ENCODE results near the gene MED12L.

- no peak for TF ChIP-seq ZBTB11 (tag by site-specific recombination; conservative IDR thresholded peaks at IDR 0.05; ENCODE audit: low read depth)
- TF ChIP-seq CTCF (tag by site-specific recombination; IDR thresholded peaks at IDR 0.05) = no peak
- no peak for TF ChIP-seq ZNF501 (tag by site-specific recombination; IDR thresholded peaks at IDR 0.05)
- no peak for TF ChIP-seq ZNF37A (tag by site-specific recombination; IDR thresholded peaks at IDR 0.05)
- no peak for TF ChIP-seq KLF9 (tag by site-specific recombination; IDR thresholded peaks at IDR 0.05; ENCODE audit: low read depth)
- no peak for TF ChIP-seq ZNF16 (tag by site-specific recombination; IDR thresholded peaks at IDR 0.05; ENCODE audit: low read depth)
- no peak for TF ChIP-seq ZNF843 (tag by site-specific recombination; IDR thresholded peaks at IDR 0.05)
- TF ChIP-seq PRDM6 (tag by site-specific recombination; IDR thresholded peaks at IDR 0.05) = no peak
- no peak for TF ChIP-seq ZNF548 (tag by site-specific recombination; IDR thresholded peaks at IDR 0.05)
- no peak for TF ChIP-seq ZNF10 (tag by site-specific recombination; IDR thresholded peaks at IDR 0.05)
- TF ChIP-seq ZNF184 (tag by site-specific recombination; IDR thresholded peaks at IDR 0.05) = no peak
- TF ChIP-seq ZNF391 (tag by site-specific recombination; IDR thresholded peaks at IDR 0.05; ENCODE audit: borderline replicate concordance, low read depth) = no peak
Observed at GRCh38 chr3:151305060-151305774, 219.8 kb downstream of the MED12L start.

Data from HEK293 (cell line).